ENCODE measurements around the gene ROR2.

The ROR2 gene

GRCh38 chr9:91946653-91947488 lies 3.2 kb downstream of the ROR2 start:
- TF ChIP-seq CTCF (IDR thresholded peaks at IDR 0.05): no peak

GRCh38 chr9:91946196-91946595 lies 3.8 kb downstream of the ROR2 start:
- no peak for TF ChIP-seq CTCF (IDR thresholded peaks at IDR 0.05)

- no peak for TF ChIP-seq CTCF (IDR thresholded peaks at IDR 0.05)
Observed at GRCh38 chr9:91945277-91946085, 4.5 kb downstream of the ROR2 start.

GRCh38 chr9:91944711-91945110 lies 5.3 kb downstream of the ROR2 start:
- TF ChIP-seq CTCF (IDR thresholded peaks at IDR 0.05): no peak

- TF ChIP-seq CTCF (IDR thresholded peaks at IDR 0.05): no peak
Observed at GRCh38 chr9:91943478-91944470, 6.3 kb downstream of the ROR2 start.

GRCh38 chr9:91942201-91942600 lies 7.8 kb downstream of the ROR2 start:
- no peak for TF ChIP-seq CTCF (IDR thresholded peaks at IDR 0.05)

- no peak for TF ChIP-seq CTCF (IDR thresholded peaks at IDR 0.05)
Observed at GRCh38 chr9:91939978-91940377, 10.1 kb downstream of the ROR2 start.
